IPS DF 19.7 (cell line): ENCODE data around the gene TTC7B.

ENCODE experiments used
- DNase-seq: peaks from one replicate; pipeline ENCODE4 v3.0.0-alpha.2; 2013; ENCODE audit warnings: low read depth, low spot score

TTC7B gene

GRCh38 chr14:90576981-90577660 lies 239.1 kb downstream of the TTC7B start:
- DNase-seq, result no peak

- DNase-seq, result no peak
Measured at GRCh38 chr14:90576581-90576980, 239.6 kb downstream of the TTC7B start.

GRCh38 chr14:90575781-90576180 lies 240.4 kb downstream of the TTC7B start:
- DNase-seq, result no peak

GRCh38 chr14:90575336-90575735 lies 240.9 kb downstream of the TTC7B start:
- no peak for DNase-seq

GRCh38 chr14:90574188-90575131 lies 241.8 kb downstream of the TTC7B start:
- no peak for DNase-seq

- DNase-seq, result no peak
Measured at GRCh38 chr14:90573385-90574105, 242.7 kb downstream of the TTC7B start.

GRCh38 chr14:90572441-90573150 lies 243.6 kb downstream of the TTC7B start:
- no peak for DNase-seq

GRCh38 chr14:90571149-90571947 lies 244.9 kb downstream of the TTC7B start:
- no peak for DNase-seq

- DNase-seq, result no peak
Measured at GRCh38 chr14:90570461-90570860, 245.8 kb downstream of the TTC7B start.

GRCh38 chr14:90569606-90570387 lies 246.4 kb downstream of the TTC7B start:
- no peak for DNase-seq

- DNase-seq, result no peak
Measured at GRCh38 chr14:90569201-90569600, 247.0 kb downstream of the TTC7B start.

- no peak for DNase-seq
Measured at GRCh38 chr14:90568405-90568804, 247.8 kb downstream of the TTC7B start.

GRCh38 chr14:90567991-90568390 lies 248.2 kb downstream of the TTC7B start:
- DNase-seq, result no peak

GRCh38 chr14:90567191-90567590 lies 249.0 kb downstream of the TTC7B start:
- no peak for DNase-seq

- DNase-seq, result no peak
Measured at GRCh38 chr14:90566481-90566880, 249.7 kb downstream of the TTC7B start.

- no peak for DNase-seq
Measured at GRCh38 chr14:90564496-90564895, 251.7 kb downstream of the TTC7B start.

- DNase-seq, result no peak
Measured at GRCh38 chr14:90562652-90563051, 253.6 kb downstream of the TTC7B start.

- DNase-seq, result no peak
Measured at GRCh38 chr14:90561920-90562319, 254.3 kb downstream of the TTC7B start.

- no peak for DNase-seq
Measured at GRCh38 chr14:90560991-90561390, 255.2 kb downstream of the TTC7B start.

GRCh38 chr14:90560558-90560957 lies 255.7 kb downstream of the TTC7B start:
- no peak for DNase-seq
